GM23338 (cell line): Measurements from ENCODE around the gene MYOM3. TPM values are rescaled to one million over a fixed set of nuclear protein-coding genes. Genes with fewer than 3 reads are reported as not detected.

ENCODE experiments used
- ATAC-seq: fragments of 200-7000 bp; cut with Tn5 transposase; 3 replicates; pipeline ENCODE4 v1.9.1; 2020
- DNase-seq: peaks from one replicate; pipeline ENCODE4 v3.0.0-alpha.2; 2015; ENCODE audit warnings: low spot score
- H2AFZ ChIP-seq: fragments of 200-600 bp; sonication (generic); 2 replicates; pipeline ENCODE4 v1.8.0; 2016; ENCODE audit warnings: antibody characterized with exemption, mild to moderate bottlenecking, moderate library complexity
- H3F3A ChIP-seq: fragments of 200-600 bp; sonication (generic); replicated peaks from 2 replicates; pipeline ENCODE4 v1.8.0; 2017; ENCODE audit warnings: antibody characterized with exemption, mixed run types, low read depth
- H3K27ac ChIP-seq: fragments of 200-600 bp; sonication (generic); 2 replicates; pipeline ENCODE4 v1.6.1; 2016; ENCODE audit warnings: low read depth
- H3K27me3 ChIP-seq: fragments of 200-600 bp; sonication (generic); 2 replicates; pipeline ENCODE4 v1.8.0; 2016; ENCODE audit warnings: mild to moderate bottlenecking, mixed run types, moderate library complexity; ENCODE audit not compliant: insufficient read depth
- H3K36me3 ChIP-seq: fragments of 200-600 bp; sonication (generic); 2 replicates; pipeline ENCODE4 v1.8.0; 2016; ENCODE audit warnings: mild to moderate bottlenecking; ENCODE audit not compliant: insufficient read depth
- H3K4me1 ChIP-seq: fragments of 200-600 bp; sonication (generic); 2 replicates; pipeline ENCODE4 v1.8.0; 2016; ENCODE audit warnings: mild to moderate bottlenecking, moderate library complexity; ENCODE audit not compliant: insufficient read depth
- H3K4me2 ChIP-seq: fragments of 200-600 bp; sonication (generic); 2 replicates; pipeline ENCODE4 v1.7.1; 2017; ENCODE audit warnings: mixed run types
- H3K4me3 ChIP-seq: fragments of 200-600 bp; sonication (generic); 2 replicates; pipeline ENCODE4 v1.6.1; 2016; ENCODE audit warnings: mixed run types
- H3K79me2 ChIP-seq: fragments of 200-600 bp; sonication (generic); replicated peaks from 2 replicates; pipeline ENCODE4 v1.8.0; 2017; ENCODE audit warnings: mild to moderate bottlenecking; ENCODE audit not compliant: insufficient read depth
- H3K9me2 ChIP-seq: fragments of 200-600 bp; sonication (generic); 2 replicates; pipeline ENCODE4 v1.8.0; 2017; ENCODE audit not compliant: insufficient read depth
- H4K20me1 ChIP-seq: fragments of 200-600 bp; sonication (generic); replicated peaks from 2 replicates; pipeline ENCODE4 v1.8.0; 2017; ENCODE audit warnings: mild to moderate bottlenecking; ENCODE audit not compliant: insufficient read depth
- H3K27ac Mint-ChIP-seq: 2 replicates; pipeline ENCODE4 v1.8.0; 2020; ENCODE audit warnings: inconsistent platforms, mild to moderate bottlenecking, moderate library complexity, mixed read lengths
- H3K27me3 Mint-ChIP-seq: 3 replicates; pipeline ENCODE4 v1.8.0; 2022; ENCODE audit warnings: low read depth, mild to moderate bottlenecking, moderate library complexity, mixed read lengths, inconsistent platforms; ENCODE audit not compliant: insufficient read depth, poor library complexity
- H3K36me3 Mint-ChIP-seq: 3 replicates; pipeline ENCODE4 v1.8.0; 2021; ENCODE audit warnings: low read depth, mild to moderate bottlenecking, inconsistent platforms, moderate library complexity, mixed read lengths
- H3K4me1 Mint-ChIP-seq: 3 replicates; pipeline ENCODE4 v1.8.0; 2020; ENCODE audit warnings: mild to moderate bottlenecking, inconsistent platforms, mixed read lengths
- H3K4me3 Mint-ChIP-seq: 3 replicates; pipeline ENCODE4 v1.8.0; 2021; ENCODE audit warnings: moderate library complexity, mild to moderate bottlenecking, inconsistent platforms, mixed read lengths
- H3K9me3 Mint-ChIP-seq: 3 replicates; pipeline ENCODE4 v1.8.0; 2020; ENCODE audit warnings: moderate library complexity, mild to moderate bottlenecking, inconsistent platforms, mixed read lengths
- CREB1 ChIP-seq: fragments of 250-450 bp; sonication (Bioruptor Pico); IDR thresholded peaks from 2 replicates; pipeline ENCODE4 v1.5.0; 2020; ENCODE audit warnings: low read depth, mild to moderate bottlenecking, moderate library complexity
- ETS1 ChIP-seq: IDR thresholded peaks from 2 replicates; pipeline ENCODE4 v1.6.1; 2016; ENCODE audit warnings: antibody characterized with exemption
- EZH2phosphoT487 ChIP-seq: fragments of 200-600 bp; sonication (generic); IDR thresholded peaks from one replicate; pipeline ENCODE4 v1.8.1; 2018; ENCODE audit warnings: antibody characterized with exemption; ENCODE audit not compliant: unreplicated experiment
- JUNB ChIP-seq: IDR thresholded peaks from one replicate; pipeline ENCODE4 v1.6.1; 2016; ENCODE audit warnings: antibody characterized with exemption; ENCODE audit not compliant: unreplicated experiment
- NANOG ChIP-seq: IDR thresholded peaks from 2 replicates; pipeline ENCODE4 v1.6.1; 2016; ENCODE audit warnings: antibody characterized with exemption, borderline replicate concordance
- POLR2AphosphoS5 ChIP-seq: IDR thresholded peaks from 2 replicates; pipeline ENCODE4 v1.6.1; 2016; ENCODE audit warnings: antibody characterized with exemption, low read depth
- REST ChIP-seq: IDR thresholded peaks from one replicate; pipeline ENCODE4 v1.6.1; 2018; ENCODE audit warnings: antibody characterized with exemption; ENCODE audit not compliant: unreplicated experiment
- STAT1 ChIP-seq: IDR thresholded peaks from one replicate; pipeline ENCODE4 v1.6.1; 2016; ENCODE audit warnings: antibody characterized with exemption; ENCODE audit not compliant: unreplicated experiment
- ZNF114 ChIP-seq: fragments of 250-450 bp; sonication (Bioruptor Pico); IDR thresholded peaks from 2 replicates; pipeline ENCODE4 v1.5.0; 2020; ENCODE audit warnings: mild to moderate bottlenecking, moderate library complexity
- ZNF331 ChIP-seq: fragments of 250-450 bp; sonication (Bioruptor Pico); IDR thresholded peaks from 2 replicates; pipeline ENCODE4 v1.5.0; 2020; ENCODE audit warnings: low read depth, mild to moderate bottlenecking, moderate library complexity
- polyA plus RNA-seq: library from polyadenylated mRNA; unstranded; fragments of >200 nt; fragmentation: Nextera tagmentation; extraction: Ambion mirVana; gene quantifications from 2 replicates; pipeline ENCODE4 v1.2.1, GENCODE V29; 2016
- total RNA-seq: library from RNA; depleted of rRNA; stranded (reverse); fragments of >200 nt; shearing (Covaris generic); gene quantifications from 2 replicates; pipeline ENCODE4 v1.2.3, GENCODE V29; 2014
- TF ChIP-seq, protein P1 (sequence below): fragments of 250-450 bp; sonication (Bioruptor Pico); IDR thresholded peaks from 2 replicates; pipeline ENCODE4 v1.5.0; 2020; ENCODE audit warnings: mild to moderate bottlenecking, moderate library complexity

MYOM3 gene
- total and polyA plus RNA-seq, 2 experiments from 2014 or later = not detected

GRCh38 chr1:24134376-24134775 is 22.4 kb upstream of the MYOM3 start (continued):
- no peak for TF ChIP-seq POLR2AphosphoS5
- TF ChIP-seq NANOG = no peak
- no peak for TF ChIP-seq STAT1
- no peak for TF ChIP-seq EZH2phosphoT487
- TF ChIP-seq ETS1 = no peak
- no peak for TF ChIP-seq ZNF331 (CRISPR knock-in tag)
- TF ChIP-seq JUNB = no peak
- no peak for TF ChIP-seq REST
- TF ChIP-seq CREB1 = no peak

DNA sequence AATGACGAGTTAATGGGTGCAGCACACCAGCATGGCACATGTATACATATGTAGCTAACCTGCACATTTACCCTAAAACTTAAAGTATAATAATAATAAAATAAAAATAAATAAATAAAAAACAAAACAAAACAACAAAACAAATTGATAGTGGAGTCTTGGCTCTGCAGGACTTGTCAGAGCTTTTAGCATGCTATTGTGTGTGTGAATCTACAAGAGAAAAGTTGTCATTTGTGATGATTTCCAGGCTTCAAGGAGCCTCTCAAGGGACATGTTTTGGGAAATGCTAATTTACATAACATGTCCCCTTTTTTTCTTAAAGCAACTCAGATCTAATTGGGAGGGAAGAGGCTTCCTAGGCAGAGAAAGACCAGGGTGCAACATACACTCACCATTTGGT is 21.9 kb upstream of the MYOM3 start:
- DNase-seq (no peak), ATAC-seq (no peak)
- no peaks in the 10 kb centered on the region for H3K4me1 ChIP-seq
- no peaks in the 10 kb centered on the region for H3K36me3 ChIP-seq
- H3K36me3 Mint-ChIP-seq = peaks cover 8% of the 10 kb centered on the region; the same call in 1 of the 3 replicates
- no peak overlapping the region for H3K4me3 Mint-ChIP-seq
- no peak overlapping the region for H3K27ac Mint-ChIP-seq
- 0 out of 2 replicates have a peak overlapping the region, but pooled peaks have one; percentile 43 for H2AFZ ChIP-seq
- no peaks in the 10 kb centered on the region for H3K27me3 ChIP-seq
- no peaks in the 10 kb centered on the region for H3F3A ChIP-seq
- peaks cover 5% of the 10 kb centered on the region for H3K27me3 Mint-ChIP-seq
- no peaks in the 10 kb centered on the region for H3K79me2 ChIP-seq
- no peak overlapping the region for H3K27ac ChIP-seq
- H3K4me3 ChIP-seq = no peak overlapping the region
- peaks cover 14% of the 10 kb centered on the region; the same call in 2 of the 3 replicates for H3K9me3 Mint-ChIP-seq
- H4K20me1 ChIP-seq = no peaks in the 10 kb centered on the region
- H3K4me1 Mint-ChIP-seq = peaks cover 6% of the 10 kb centered on the region
- H3K4me2 ChIP-seq = no peak overlapping the region
- no peaks in the 10 kb centered on the region for H3K9me2 ChIP-seq
- TF ChIP-seq CREB1 (no peak), ZNF114 (no peak), ETS1 (no peak)
- TF ChIP-seq, protein P1, sequence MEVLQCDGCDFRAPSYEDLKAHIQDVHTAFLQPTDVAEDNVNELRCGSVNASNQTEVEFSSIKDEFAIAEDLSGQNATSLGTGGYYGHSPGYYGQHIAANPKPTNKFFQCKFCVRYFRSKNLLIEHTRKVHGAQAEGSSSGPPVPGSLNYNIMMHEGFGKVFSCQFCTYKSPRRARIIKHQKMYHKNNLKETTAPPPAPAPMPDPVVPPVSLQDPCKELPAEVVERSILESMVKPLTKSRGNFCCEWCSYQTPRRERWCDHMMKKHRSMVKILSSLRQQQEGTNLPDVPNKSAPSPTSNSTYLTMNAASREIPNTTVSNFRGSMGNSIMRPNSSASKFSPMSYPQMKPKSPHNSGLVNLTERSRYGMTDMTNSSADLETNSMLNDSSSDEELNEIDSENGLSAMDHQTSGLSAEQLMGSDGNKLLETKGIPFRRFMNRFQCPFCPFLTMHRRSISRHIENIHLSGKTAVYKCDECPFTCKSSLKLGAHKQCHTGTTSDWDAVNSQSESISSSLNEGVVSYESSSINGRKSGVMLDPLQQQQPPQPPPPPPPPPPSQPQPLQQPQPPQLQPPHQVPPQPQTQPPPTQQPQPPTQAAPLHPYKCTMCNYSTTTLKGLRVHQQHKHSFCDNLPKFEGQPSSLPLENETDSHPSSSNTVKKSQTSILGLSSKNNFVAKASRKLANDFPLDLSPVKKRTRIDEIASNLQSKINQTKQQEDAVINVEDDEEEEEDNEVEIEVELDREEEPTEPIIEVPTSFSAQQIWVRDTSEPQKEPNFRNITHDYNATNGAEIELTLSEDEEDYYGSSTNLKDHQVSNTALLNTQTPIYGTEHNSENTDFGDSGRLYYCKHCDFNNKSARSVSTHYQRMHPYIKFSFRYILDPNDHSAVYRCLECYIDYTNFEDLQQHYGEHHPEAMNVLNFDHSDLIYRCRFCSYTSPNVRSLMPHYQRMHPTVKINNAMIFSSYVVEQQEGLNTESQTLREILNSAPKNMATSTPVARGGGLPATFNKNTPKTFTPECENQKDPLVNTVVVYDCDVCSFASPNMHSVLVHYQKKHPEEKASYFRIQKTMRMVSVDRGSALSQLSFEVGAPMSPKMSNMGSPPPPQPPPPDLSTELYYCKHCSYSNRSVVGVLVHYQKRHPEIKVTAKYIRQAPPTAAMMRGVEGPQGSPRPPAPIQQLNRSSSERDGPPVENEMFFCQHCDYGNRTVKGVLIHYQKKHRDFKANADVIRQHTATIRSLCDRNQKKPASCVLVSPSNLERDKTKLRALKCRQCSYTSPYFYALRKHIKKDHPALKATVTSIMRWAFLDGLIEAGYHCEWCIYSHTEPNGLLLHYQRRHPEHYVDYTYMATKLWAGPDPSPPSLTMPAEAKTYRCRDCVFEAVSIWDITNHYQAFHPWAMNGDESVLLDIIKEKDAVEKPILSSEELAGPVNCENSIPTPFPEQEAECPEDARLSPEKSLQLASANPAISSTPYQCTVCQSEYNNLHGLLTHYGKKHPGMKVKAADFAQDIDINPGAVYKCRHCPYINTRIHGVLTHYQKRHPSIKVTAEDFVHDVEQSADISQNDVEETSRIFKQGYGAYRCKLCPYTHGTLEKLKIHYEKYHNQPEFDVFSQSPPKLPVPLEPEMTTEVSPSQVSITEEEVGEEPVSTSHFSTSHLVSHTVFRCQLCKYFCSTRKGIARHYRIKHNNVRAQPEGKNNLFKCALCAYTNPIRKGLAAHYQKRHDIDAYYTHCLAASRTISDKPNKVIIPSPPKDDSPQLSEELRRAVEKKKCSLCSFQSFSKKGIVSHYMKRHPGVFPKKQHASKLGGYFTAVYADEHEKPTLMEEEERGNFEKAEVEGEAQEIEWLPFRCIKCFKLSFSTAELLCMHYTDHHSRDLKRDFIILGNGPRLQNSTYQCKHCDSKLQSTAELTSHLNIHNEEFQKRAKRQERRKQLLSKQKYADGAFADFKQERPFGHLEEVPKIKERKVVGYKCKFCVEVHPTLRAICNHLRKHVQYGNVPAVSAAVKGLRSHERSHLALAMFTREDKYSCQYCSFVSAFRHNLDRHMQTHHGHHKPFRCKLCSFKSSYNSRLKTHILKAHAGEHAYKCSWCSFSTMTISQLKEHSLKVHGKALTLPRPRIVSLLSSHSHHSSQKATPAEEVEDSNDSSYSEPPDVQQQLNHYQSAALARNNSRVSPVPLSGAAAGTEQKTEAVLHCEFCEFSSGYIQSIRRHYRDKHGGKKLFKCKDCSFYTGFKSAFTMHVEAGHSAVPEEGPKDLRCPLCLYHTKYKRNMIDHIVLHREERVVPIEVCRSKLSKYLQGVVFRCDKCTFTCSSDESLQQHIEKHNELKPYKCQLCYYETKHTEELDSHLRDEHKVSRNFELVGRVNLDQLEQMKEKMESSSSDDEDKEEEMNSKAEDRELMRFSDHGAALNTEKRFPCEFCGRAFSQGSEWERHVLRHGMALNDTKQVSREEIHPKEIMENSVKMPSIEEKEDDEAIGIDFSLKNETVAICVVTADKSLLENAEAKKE (CRISPR knock-in tag) = no peak
